Spleen (tissue), 7 donors: Measurements from ENCODE around the gene NCOA7.

Experiments
- CTCF ChIP-seq, 11 experiments: fragments of 200-600 bp in 7 of 11; fragments of 450-650 bp in 4 of 11; sonication (generic) in 4 of 11; IDR thresholded peaks in 8 of 11; conservative IDR thresholded peaks in 3 of 11; 1 replicate in 7 of 11; 2 replicates in 4 of 11; pipeline versions ENCODE4 v1.4.0 to v1.8.0; 2016 to 2021; ENCODE audit warnings: antibody characterized with exemption in 11 of 11, inconsistent platforms in 4 of 11, mild to moderate bottlenecking in 1 of 11
- POLR2A ChIP-seq, 3 donors: fragments of 450-650 bp; IDR thresholded peaks; one replicate each; pipeline ENCODE4 v1.5.1; 2017; ENCODE audit warnings: antibody characterized with exemption in 3 of 3, mild to moderate bottlenecking in 1 of 3
- donor health status: DM: no; HTN: no; CAD: no; lungs with moderate emphysema.
- donor health status: DM: no; HTN: no; CAD: no.
- donor health status: DM: no; HTN: no; CAD: no.

- TF ChIP-seq CTCF (IDR thresholded peaks at IDR 0.05 in 8 of 11, conservative IDR thresholded peaks at IDR 0.05 in 3 of 11) (no peak), POLR2A (IDR thresholded peaks at IDR 0.05) (no peak)
Observed at GRCh38 chr6:125759959-125760457, 30.8 kb upstream of the NCOA7 start.
